Measurements from ENCODE around the gene DQX1.

DNA sequence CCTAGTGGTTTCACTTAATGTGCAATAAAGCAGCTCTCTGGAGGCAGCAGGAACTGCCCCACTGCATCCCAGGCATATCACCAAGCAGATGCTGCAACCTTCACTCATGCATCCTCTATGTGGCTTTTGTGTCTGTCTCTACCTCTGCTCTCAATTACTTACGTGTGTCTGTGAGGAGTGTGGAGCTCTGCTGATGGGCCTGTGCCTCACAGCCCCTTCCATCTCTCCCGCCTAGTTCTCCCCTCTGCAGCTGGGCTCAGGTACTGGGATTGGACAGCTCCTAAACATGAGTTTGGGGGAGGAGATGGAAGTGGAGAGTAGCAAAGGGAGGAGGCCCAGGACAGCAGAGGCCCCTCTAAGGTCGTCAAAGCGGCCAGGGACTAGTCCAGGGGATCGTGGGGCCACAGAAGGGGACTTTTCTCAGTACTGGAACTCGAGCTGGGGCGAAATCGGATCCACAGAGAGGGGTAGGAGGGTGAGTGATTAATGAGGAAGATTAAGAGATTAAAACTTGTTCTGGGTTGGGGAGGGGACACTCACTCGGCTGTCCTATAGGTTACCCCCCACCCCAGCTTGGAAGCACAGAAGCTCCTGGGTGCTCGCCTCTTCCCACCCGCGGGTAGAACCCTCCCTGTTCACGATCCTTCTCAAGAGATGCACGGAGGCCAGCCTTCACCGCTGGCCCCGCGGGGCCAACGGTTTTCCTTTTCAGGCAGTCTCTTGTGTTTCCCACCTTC lies 24.5 kb downstream of the DQX1 start:
- TF ChIP-seq, protein P1, sequence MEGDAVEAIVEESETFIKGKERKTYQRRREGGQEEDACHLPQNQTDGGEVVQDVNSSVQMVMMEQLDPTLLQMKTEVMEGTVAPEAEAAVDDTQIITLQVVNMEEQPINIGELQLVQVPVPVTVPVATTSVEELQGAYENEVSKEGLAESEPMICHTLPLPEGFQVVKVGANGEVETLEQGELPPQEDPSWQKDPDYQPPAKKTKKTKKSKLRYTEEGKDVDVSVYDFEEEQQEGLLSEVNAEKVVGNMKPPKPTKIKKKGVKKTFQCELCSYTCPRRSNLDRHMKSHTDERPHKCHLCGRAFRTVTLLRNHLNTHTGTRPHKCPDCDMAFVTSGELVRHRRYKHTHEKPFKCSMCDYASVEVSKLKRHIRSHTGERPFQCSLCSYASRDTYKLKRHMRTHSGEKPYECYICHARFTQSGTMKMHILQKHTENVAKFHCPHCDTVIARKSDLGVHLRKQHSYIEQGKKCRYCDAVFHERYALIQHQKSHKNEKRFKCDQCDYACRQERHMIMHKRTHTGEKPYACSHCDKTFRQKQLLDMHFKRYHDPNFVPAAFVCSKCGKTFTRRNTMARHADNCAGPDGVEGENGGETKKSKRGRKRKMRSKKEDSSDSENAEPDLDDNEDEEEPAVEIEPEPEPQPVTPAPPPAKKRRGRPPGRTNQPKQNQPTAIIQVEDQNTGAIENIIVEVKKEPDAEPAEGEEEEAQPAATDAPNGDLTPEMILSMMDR (IDR thresholded peaks at IDR 0.05) = no peak
- no peak for TF ChIP-seq POLR2A (IDR thresholded peaks at IDR 0.05)

Measured in suprapubic skin (tissue), 3 donors.